HEK293T (cell line): Measurements from ENCODE around the gene PTCD3.

Experiments used
- ELF4 ChIP-seq: fragments of 450-650 bp; IDR thresholded peaks from 2 replicates; pipeline ENCODE4 v1.6.1; 2017; ENCODE audit warnings: antibody characterized with exemption
- FOXM1 ChIP-seq: fragments of 450-650 bp; IDR thresholded peaks from 2 replicates; pipeline ENCODE4 v1.6.1; 2017; ENCODE audit warnings: mild to moderate bottlenecking, borderline replicate concordance
- L3MBTL2 ChIP-seq: fragments of 450-650 bp; conservative IDR thresholded peaks from 2 replicates; pipeline ENCODE4 v1.6.1; 2016; ENCODE audit warnings: mild to moderate bottlenecking

DNA sequence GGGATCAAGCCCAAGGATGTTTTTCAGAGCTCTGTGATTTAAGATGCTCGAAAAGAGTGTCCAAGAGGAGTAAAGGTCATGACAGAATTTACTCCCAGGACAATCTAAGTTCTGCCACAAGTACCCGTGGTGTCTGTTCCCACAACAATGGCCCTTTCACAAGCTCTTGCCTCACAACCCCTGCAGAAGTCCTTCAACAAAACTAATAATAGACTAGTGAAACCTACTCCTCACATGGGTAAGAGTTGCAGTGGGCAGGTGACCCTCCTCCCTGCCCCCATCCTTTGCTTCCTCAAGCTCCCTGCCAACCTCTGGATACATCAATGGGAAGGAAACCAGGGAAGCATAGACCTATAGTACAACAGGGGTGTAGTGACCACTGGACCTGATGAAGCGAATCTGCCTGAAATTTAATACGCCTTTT is 34.9 kb downstream of the PTCD3 start:
- no peak for TF ChIP-seq FOXM1
- no peak for TF ChIP-seq ELF4
- TF ChIP-seq L3MBTL2, result no peak
